Measurements from ENCODE around the gene INTS13. TPM values are rescaled to one million over a fixed set of nuclear protein-coding genes. Genes with fewer than 3 reads are reported as not detected.
A peak's percentile ranks its signal among the peaks of the same experiment; 100 is the strongest.

The INTS13 gene
- 10 to 100 TPM; 23.9 to 55.5 TPM for total RNA-seq
- polyA plus RNA-seq (2013, experiment 1 of 2): 38.8 TPM
- 28.8 TPM for polyA plus RNA-seq (2013, experiment 2 of 2)
- long read RNA-seq, experiment 1, partial matches to known transcripts: 10 of 17 reads
- long read RNA-seq, experiment 1, other reads (novel, unspliced or antisense): 3 of 17 reads
- long read RNA-seq, experiment 2, transcript INTS13-201 (17 exons, 2,974 nt): major isoform, 42 of 65 reads
- long read RNA-seq, experiment 2, partial matches to known transcripts: 1 of 65 reads
- long read RNA-seq, experiment 2, other reads (novel, unspliced or antisense): 22 of 65 reads
- long read RNA-seq, experiment 3, transcript INTS13-201 (17 exons, 2,974 nt): major isoform, 177 of 372 reads
- long read RNA-seq, experiment 3, partial matches to known transcripts: 143 of 372 reads
- long read RNA-seq, experiment 3, other reads (novel, unspliced or antisense): 52 of 372 reads
- long read RNA-seq, experiment 4, transcript INTS13-201 (17 exons, 2,974 nt): major isoform, 15 of 22 reads
- long read RNA-seq, experiment 4, partial matches to known transcripts: 1 of 22 reads
- long read RNA-seq, experiment 4, other reads (novel, unspliced or antisense): 6 of 22 reads

GRCh38 chr12:26937863-26938700 lies at the start of gene INTS13, which contains the start of gene FGFR1OP2:
INTS13 (minus strand) TSS chr12:26937981; CDS start chr12:26936803, 1,178 bp downstream.
FGFR1OP2 (plus strand) TSS chr12:26938470; CDS start chr12:26954159, 15,689 bp downstream.
- peak within 1 kb of the TSS; percentile 98 for H3K4me3 ChIP-seq (ENCODE audit: low read length)
- no peaks in the 10 kb centered on the region for H3K9me3 ChIP-seq (ENCODE audit: control insufficient read depth, low read length)
- peak within 1 kb of the TSS; percentile 91 for H3K9ac ChIP-seq (ENCODE audit: extremely low read depth, low read length, poor library complexity, severe bottlenecking)
- Mint-ChIP-seq H3K4me1 (peaks cover 32% of the 10 kb centered on the region), H3K27me3 (ENCODE audit: insufficient read depth) (no peaks in the 10 kb centered on the region), H3K4me3 (peak within 1 kb of the TSS; percentile 86), H3K27ac (peak within 1 kb of the TSS; percentile 100), H3K9me3 (no peaks in the 10 kb centered on the region), H3K36me3 (ENCODE audit: low read depth) (peaks cover 5% of the 10 kb centered on the region)
- H3K4me1 ChIP-seq (ENCODE audit: control insufficient read depth, insufficient read depth, low read length): peaks cover 3% of the 10 kb centered on the region
- peaks cover 4% of the 10 kb centered on the region for H3K36me3 ChIP-seq (ENCODE audit: control insufficient read depth, insufficient read depth, low read length)
- no peaks in the 10 kb centered on the region for H3K27me3 ChIP-seq (ENCODE audit: control insufficient read depth, insufficient read depth, low read length, poor library complexity, severe bottlenecking)
- WGBS, 2 experiments (ENCODE audit: insufficient coverage in 1 of 2, insufficient read length in 1 of 2): 0 to 2% methylated on average over 11 to 68 of the region's 69 CpGs
- DNase-seq: peak; percentile 100
- no peak for TF ChIP-seq CTCF (conservative IDR thresholded peaks at IDR 0.05)
- H3K27ac ChIP-seq (ENCODE audit: low read depth, low read length): peak within 1 kb of the TSS; percentile 96

GRCh38 chr12:26982866-26983265 lies 45.1 kb upstream of the INTS13 start:
- H3K9me3 ChIP-seq (ENCODE audit: control insufficient read depth, low read length): no peaks in the 10 kb centered on the region
- 100% methylated on average over 2 of the region's 2 CpGs; no CpG with 5 or more reads in 1 of the 2 experiments for WGBS, 2 experiments (ENCODE audit: insufficient coverage in 1 of 2, insufficient read length in 1 of 2)
- no peak overlapping the region for H3K27ac ChIP-seq (ENCODE audit: low read depth, low read length)
- H3K36me3 Mint-ChIP-seq (ENCODE audit: low read depth): peaks cover 47% of the 10 kb centered on the region
- H3K4me3 ChIP-seq (ENCODE audit: low read length): no peak overlapping the region
- H3K9ac ChIP-seq (ENCODE audit: extremely low read depth, low read length, poor library complexity, severe bottlenecking): no peak overlapping the region
- H3K27me3 ChIP-seq (ENCODE audit: control insufficient read depth, insufficient read depth, low read length, poor library complexity, severe bottlenecking): no peaks in the 10 kb centered on the region
- TF ChIP-seq CTCF (conservative IDR thresholded peaks at IDR 0.05): no peak
- no peak for DNase-seq
- H3K4me1 ChIP-seq (ENCODE audit: control insufficient read depth, insufficient read depth, low read length): no peaks in the 10 kb centered on the region
- peaks cover 9% of the 10 kb centered on the region for H3K4me1 Mint-ChIP-seq
- H3K4me3 Mint-ChIP-seq: no peak overlapping the region
- H3K27me3 Mint-ChIP-seq (ENCODE audit: insufficient read depth): no peaks in the 10 kb centered on the region
- no peak overlapping the region for H3K27ac Mint-ChIP-seq
- peaks cover 1% of the 10 kb centered on the region for H3K9me3 Mint-ChIP-seq
- peaks cover 42% of the 10 kb centered on the region for H3K36me3 ChIP-seq (ENCODE audit: control insufficient read depth, insufficient read depth, low read length)

GRCh38 chr12:26979733-26980132 lies 42.0 kb upstream of the INTS13 start:
- H3K27ac Mint-ChIP-seq: no peak overlapping the region
- no peak overlapping the region for H3K4me3 Mint-ChIP-seq
- no peaks in the 10 kb centered on the region for H3K27me3 Mint-ChIP-seq (ENCODE audit: insufficient read depth)
- H3K4me1 Mint-ChIP-seq: peaks cover 9% of the 10 kb centered on the region
- no peaks in the 10 kb centered on the region for H3K27me3 ChIP-seq (ENCODE audit: control insufficient read depth, insufficient read depth, low read length, poor library complexity, severe bottlenecking)
- no peaks in the 10 kb centered on the region for H3K9me3 ChIP-seq (ENCODE audit: control insufficient read depth, low read length)
- no peak overlapping the region for H3K27ac ChIP-seq (ENCODE audit: low read depth, low read length)
- 93 to 95% methylated on average over 11 of the region's 11 CpGs for WGBS, 2 experiments (ENCODE audit: insufficient coverage in 1 of 2, insufficient read length in 1 of 2)
- H3K4me3 ChIP-seq (ENCODE audit: low read length): no peak overlapping the region
- H3K36me3 Mint-ChIP-seq (ENCODE audit: low read depth): peaks cover 37% of the 10 kb centered on the region
- DNase-seq: no peak
- peaks cover 1% of the 10 kb centered on the region for H3K9me3 Mint-ChIP-seq
- no peak for TF ChIP-seq CTCF (conservative IDR thresholded peaks at IDR 0.05)
- H3K4me1 ChIP-seq (ENCODE audit: control insufficient read depth, insufficient read depth, low read length): no peaks in the 10 kb centered on the region
- peaks cover 30% of the 10 kb centered on the region for H3K36me3 ChIP-seq (ENCODE audit: control insufficient read depth, insufficient read depth, low read length)
- H3K9ac ChIP-seq (ENCODE audit: extremely low read depth, low read length, poor library complexity, severe bottlenecking): no peak overlapping the region

All from endodermal cell (in vitro differentiated cells).